ENCODE results near the gene PTPRD. TPM values are rescaled to one million over a fixed set of nuclear protein-coding genes. Genes with fewer than 3 reads are reported as not detected.

The PTPRD gene
- total RNA-seq, 1 donor: 11.5 TPM

DNA sequence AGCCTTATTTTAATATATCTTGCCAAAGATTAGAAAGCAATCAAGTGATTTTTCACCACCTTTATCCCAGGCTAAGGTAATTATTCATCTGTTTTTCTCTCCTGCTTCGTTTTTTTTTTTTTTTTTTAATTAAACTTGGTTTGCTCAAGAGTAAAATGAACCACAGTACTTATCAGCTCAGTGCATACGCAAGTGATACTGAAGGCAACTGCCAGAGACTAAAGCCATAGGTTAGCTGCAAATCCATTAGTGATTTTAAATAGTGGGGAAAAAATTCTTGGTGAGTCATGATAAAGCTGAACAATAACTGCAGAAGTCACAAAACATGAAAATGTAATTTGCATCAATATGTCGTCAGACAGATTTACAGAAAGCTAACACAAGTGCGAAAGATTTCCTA is 829.1 kb downstream of the PTPRD start:
- no peak for DNase-seq (ENCODE audit: low read depth)
- no peak for TF ChIP-seq CTCF (IDR thresholded peaks at IDR 0.05; ENCODE audit: insufficient read depth, low read length)

DNA sequence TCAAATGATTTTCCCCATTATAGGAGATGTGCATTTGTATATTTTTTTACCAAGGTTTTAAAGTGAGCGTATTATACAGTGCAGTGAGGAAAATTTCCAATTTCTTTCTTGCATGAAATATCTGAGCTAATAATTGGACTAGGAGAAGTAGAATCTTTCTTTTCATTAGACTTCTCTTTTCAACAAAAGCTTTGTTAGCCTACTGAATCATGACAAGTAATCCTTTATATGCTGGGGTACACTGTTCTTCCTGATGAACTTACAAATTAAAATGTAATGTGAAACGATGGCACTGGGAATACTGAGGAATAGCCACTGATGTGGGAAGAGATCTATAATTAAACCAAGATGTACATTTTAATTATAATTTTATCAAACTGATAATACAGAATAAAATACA is 829.6 kb downstream of the PTPRD start:
- DNase-seq (ENCODE audit: low read depth): no peak
- H3K4me3 ChIP-seq (ENCODE audit: low read depth, low read length): no peak overlapping the region
- no peak for TF ChIP-seq CTCF (IDR thresholded peaks at IDR 0.05; ENCODE audit: insufficient read depth, low read length)

More for the DNA sequence above, 829.1 kb downstream of the PTPRD start:
- no peak overlapping the region for H3K4me3 ChIP-seq (ENCODE audit: low read depth, low read length)

GRCh38 chr9:9778293-9778692 is 834.5 kb downstream of the PTPRD start:
- DNase-seq (ENCODE audit: low read depth): no peak
- no peak overlapping the region for H3K4me3 ChIP-seq (ENCODE audit: low read depth, low read length)
- no peak for TF ChIP-seq CTCF (IDR thresholded peaks at IDR 0.05; ENCODE audit: insufficient read depth, low read length)

DNA sequence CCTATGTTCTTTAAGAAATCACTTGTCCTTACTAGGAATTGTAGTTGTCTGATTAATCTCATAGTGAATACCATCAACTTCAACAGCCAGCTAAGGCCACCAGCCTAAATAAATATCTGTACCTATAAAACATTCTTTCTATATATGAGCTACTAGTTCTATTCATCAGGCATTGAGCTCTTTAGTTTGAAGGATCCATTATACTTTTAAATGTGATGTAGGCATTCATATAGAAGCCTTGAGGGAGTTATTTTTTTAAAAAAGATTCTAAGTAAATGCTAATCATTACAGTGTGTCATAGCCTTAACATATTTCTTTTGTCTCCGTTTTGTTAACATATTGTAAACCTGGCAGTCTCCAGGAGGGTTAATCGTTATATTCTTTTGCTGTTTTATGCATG is 838.3 kb downstream of the PTPRD start:
- TF ChIP-seq CTCF (IDR thresholded peaks at IDR 0.05; ENCODE audit: insufficient read depth, low read length): no peak
- no peak overlapping the region for H3K4me3 ChIP-seq (ENCODE audit: low read depth, low read length)
- no peak for DNase-seq (ENCODE audit: low read depth)

DNA sequence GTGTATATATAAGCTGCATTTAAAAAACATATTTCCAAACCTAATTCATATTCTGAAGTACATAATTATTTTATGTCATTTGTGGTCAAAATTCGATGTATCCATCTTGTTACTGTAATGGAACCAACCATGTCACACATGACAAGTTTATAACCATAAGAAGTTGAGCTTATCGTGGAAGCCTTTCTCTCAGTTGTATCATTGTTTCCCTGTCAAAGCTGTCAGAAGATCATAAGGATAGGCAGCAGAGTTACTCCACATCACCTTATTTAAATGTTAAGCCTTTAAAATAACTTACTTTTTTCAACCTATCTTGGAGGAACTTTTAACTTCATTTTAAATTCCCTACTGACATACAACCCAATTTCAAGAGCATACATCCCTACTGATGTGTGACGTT is 841.5 kb downstream of the PTPRD start:
- no peak for DNase-seq (ENCODE audit: low read depth)
- no peak overlapping the region for H3K4me3 ChIP-seq (ENCODE audit: low read depth, low read length)
- no peak for TF ChIP-seq CTCF (IDR thresholded peaks at IDR 0.05; ENCODE audit: insufficient read depth, low read length)

DNA sequence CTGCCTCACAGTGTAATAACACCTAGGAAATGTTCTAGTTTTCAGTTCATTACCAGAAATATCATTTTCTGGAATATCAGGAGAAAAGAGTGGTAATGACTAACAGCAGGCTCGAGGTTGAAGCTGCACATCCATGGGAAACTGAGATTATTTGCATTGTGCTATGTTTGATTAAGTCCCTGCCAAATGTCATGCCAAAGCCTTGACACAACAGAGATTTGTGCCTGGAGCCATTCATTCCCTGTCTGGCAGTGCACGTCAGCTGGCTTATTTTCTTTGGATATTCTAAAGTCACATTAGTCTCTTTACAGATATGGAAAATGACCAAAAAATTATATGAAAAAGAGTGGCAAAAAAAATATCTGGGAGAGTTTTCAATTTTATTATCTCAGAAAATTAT is 848.0 kb downstream of the PTPRD start:
- DNase-seq (ENCODE audit: low read depth): peak; percentile 14
- no peak overlapping the region for H3K4me3 ChIP-seq (ENCODE audit: low read depth, low read length)
- no peak for TF ChIP-seq CTCF (IDR thresholded peaks at IDR 0.05; ENCODE audit: insufficient read depth, low read length)

- no peak for TF ChIP-seq CTCF (IDR thresholded peaks at IDR 0.05; ENCODE audit: insufficient read depth, low read length)
- H3K4me3 ChIP-seq (ENCODE audit: low read depth, low read length): no peak overlapping the region
- no peak for DNase-seq (ENCODE audit: low read depth)
Observed at GRCh38 chr9:9754186-9754585, 858.6 kb downstream of the PTPRD start.
